Mesendoderm (in vitro differentiated cells): ENCODE results near the gene FAM120A.

ENCODE experiments used
- DNase-seq: peaks from one replicate; pipeline ENCODE4 v3.0.0; 2013
- H2AK5ac ChIP-seq: 2 replicates; pipeline ENCODE4 v1.6.1; 2013; ENCODE audit warnings: low read length, inconsistent platforms
- H2BK120ac ChIP-seq: 2 replicates; pipeline ENCODE4 v1.6.1; 2013; ENCODE audit warnings: low read depth, mild to moderate bottlenecking, low read length, moderate library complexity, mixed read lengths
- H2BK15ac ChIP-seq: replicated peaks from 2 replicates; pipeline ENCODE4 v1.6.1; 2013; ENCODE audit warnings: low read depth, mild to moderate bottlenecking, moderate library complexity
- H2BK5ac ChIP-seq: 2 replicates; pipeline ENCODE4 v1.6.1; 2013; ENCODE audit warnings: low read length, inconsistent platforms
- H3K18ac ChIP-seq: 2 replicates; pipeline ENCODE4 v1.6.1; 2013; ENCODE audit warnings: mild to moderate bottlenecking, low read length, mixed read lengths
- H3K23ac ChIP-seq: one replicate; pipeline ENCODE4 v1.6.1; 2013; ENCODE audit warnings: low read length
- H3K27ac ChIP-seq: 2 replicates; pipeline ENCODE4 v1.5.1; 2013; ENCODE audit warnings: low read depth, mild to moderate bottlenecking, inconsistent platforms, low read length, moderate library complexity
- H3K27me3 ChIP-seq: 2 replicates; pipeline ENCODE4 v1.6.1; 2013; ENCODE audit warnings: low read length, control low read depth, mild to moderate bottlenecking, inconsistent platforms; ENCODE audit not compliant: insufficient read depth, poor library complexity
- H3K36me3 ChIP-seq: 2 replicates; pipeline ENCODE4 v1.6.1; 2013; ENCODE audit warnings: low read length, inconsistent platforms; ENCODE audit not compliant: control insufficient read depth, insufficient read depth
- H3K4ac ChIP-seq: one replicate; pipeline ENCODE4 v1.6.1; 2013; ENCODE audit warnings: low read depth, mild to moderate bottlenecking, low read length, moderate library complexity
- H3K4me1 ChIP-seq: 2 replicates; pipeline ENCODE4 v1.6.1; 2013; ENCODE audit warnings: low read depth, low read length, inconsistent platforms; ENCODE audit not compliant: control insufficient read depth
- H3K4me2 ChIP-seq: 2 replicates; pipeline ENCODE4 v1.6.1; 2013; ENCODE audit warnings: low read length
- H3K4me3 ChIP-seq: 2 replicates; pipeline ENCODE4 v1.5.1; 2013; ENCODE audit warnings: mild to moderate bottlenecking, low read length
- H3K56ac ChIP-seq: one replicate; pipeline ENCODE4 v1.6.1; 2013; ENCODE audit warnings: low read length
- H3K79me1 ChIP-seq: 2 replicates; pipeline ENCODE4 v1.6.1; 2013; ENCODE audit warnings: low read length, inconsistent platforms
- H3K79me2 ChIP-seq: 2 replicates; pipeline ENCODE4 v1.6.1; 2013; ENCODE audit warnings: mild to moderate bottlenecking, low read length; ENCODE audit not compliant: control insufficient read depth, insufficient read depth
- H3K9ac ChIP-seq: 2 replicates; pipeline ENCODE4 v1.6.1; 2013; ENCODE audit warnings: low read length, inconsistent platforms
- H4K5ac ChIP-seq: one replicate; pipeline ENCODE4 v1.6.1; 2013; ENCODE audit warnings: low read length
- H4K8ac ChIP-seq: one replicate; pipeline ENCODE4 v1.6.1; 2013; ENCODE audit warnings: low read depth, mild to moderate bottlenecking, control low read depth, low read length, moderate library complexity
- WGBS: extraction: QIAGEN DNeasy Blood & Tissue Kit; methylation state at CpG from one replicate; pipeline ENCODE4 v1.1.7; 2013; ENCODE audit warnings: low lambda C conversion rate, missing lambda C conversion rate; ENCODE audit not compliant: insufficient coverage; ENCODE audit errors: extremely low coverage; 5-methylcytosine and 5-hydroxymethylcytosine counted together

FAM120A gene

DNA sequence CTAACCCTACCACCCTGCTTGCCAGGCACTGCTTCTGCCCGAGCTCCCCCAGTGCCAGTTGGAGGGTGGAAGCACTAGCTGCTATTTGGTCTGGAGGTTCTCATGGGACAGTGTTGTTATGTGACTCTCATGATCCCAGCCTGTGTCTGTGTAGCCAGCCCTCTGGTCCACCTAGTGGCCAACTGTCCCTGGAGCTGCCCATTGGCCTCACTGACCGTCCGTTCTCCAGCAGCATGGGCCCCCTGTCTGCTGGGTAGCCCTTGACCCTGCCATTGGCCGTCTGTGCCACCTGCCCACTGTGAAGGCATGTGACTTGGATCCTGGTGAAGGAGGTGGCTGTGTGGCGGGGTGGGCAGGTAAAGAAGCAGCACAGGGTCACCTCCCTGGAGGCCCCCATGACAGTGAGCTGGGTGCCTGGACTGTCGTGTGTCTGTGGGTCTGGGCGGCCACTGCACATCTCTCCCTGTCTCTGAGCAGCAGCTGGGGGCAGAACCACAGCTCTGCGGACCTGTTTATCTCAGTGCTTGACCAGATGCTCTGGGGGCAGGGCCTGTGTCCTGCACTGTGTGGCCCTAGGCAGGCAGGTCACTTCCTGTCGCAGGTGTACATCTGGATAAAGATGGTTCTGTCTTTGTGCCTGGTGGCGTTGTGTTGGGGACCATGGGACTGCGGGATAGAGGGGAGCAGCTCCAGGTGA lies 136.3 kb downstream of the FAM120A start:
- no peak overlapping the region for H3K18ac ChIP-seq
- H3K4me3 ChIP-seq = no peak overlapping the region
- no peak overlapping the region for H3K23ac ChIP-seq
- peak; percentile 8 for DNase-seq
- H3K36me3 ChIP-seq = no peaks in the 10 kb centered on the region
- no CpG with 5 or more reads among the region's 11 CpGs for WGBS
- no peak overlapping the region for H4K5ac ChIP-seq
- H3K9ac ChIP-seq = no peak overlapping the region
- no peak overlapping the region for H2AK5ac ChIP-seq
- H4K8ac ChIP-seq = no peak overlapping the region
- H3K56ac ChIP-seq = no peak overlapping the region
- H3K4me2 ChIP-seq = no peak overlapping the region
- H3K27me3 ChIP-seq = no peaks in the 10 kb centered on the region
- peaks cover 12% of the 10 kb centered on the region for H3K79me1 ChIP-seq
- H2BK120ac ChIP-seq = no peak overlapping the region
- no peak overlapping the region for H2BK5ac ChIP-seq
- no peak overlapping the region for H3K27ac ChIP-seq
- H3K79me2 ChIP-seq = no peaks in the 10 kb centered on the region
- no peak overlapping the region for H2BK15ac ChIP-seq
- no peaks in the 10 kb centered on the region for H3K4me1 ChIP-seq
- no peak overlapping the region for H3K4ac ChIP-seq

DNA sequence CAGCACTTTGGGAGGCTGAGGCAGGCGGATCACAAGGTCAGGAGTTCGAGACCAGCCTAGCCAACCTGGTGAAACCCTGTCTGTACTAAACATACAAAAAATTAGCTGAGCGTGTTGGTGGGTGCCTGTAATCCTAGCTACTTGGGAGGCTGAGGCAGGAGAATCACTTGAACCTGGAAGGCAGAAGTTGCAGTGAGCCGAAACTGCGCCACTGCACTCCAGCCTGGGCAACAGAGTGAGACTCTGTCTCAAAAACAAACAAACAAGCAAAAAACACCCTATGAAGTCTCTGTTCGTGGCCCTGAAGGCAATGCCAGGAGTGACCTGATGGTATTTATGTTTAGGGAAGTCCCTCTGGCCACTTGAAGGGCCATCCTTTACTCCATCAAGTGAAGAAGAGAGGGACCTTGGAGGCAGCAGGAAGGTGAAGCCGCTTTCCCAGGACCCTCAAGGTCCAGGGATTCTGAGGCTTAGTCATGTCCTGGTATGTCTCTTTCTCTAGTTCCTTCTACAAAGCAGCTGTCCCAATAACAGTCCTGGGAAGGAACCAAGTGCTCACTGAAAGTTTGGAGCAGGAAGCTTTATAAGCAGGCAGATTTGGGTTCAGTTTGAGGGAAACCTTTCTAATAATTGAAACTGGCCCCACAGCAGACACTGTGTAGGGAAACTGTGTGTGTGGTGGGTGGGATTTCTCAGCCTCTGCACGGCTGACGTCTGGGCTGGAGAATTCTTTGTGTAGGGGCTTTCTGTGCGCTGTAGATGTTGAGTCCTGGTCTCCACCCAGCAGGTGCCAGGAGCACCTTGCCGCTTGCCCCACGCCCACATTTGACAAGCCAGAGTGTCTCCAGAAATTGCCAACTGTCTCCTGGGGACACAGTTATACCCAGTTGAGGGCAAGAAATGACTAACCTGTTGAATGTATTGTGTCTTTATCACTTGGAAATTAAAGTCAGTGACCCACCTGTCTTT lies 137.4 kb downstream of the FAM120A start:
- no peak overlapping the region for H3K9ac ChIP-seq
- no peak overlapping the region for H2BK120ac ChIP-seq
- H2BK15ac ChIP-seq = no peak overlapping the region
- WGBS = no CpG with 5 or more reads among the region's 12 CpGs
- H3K4ac ChIP-seq = no peak overlapping the region
- H3K27me3 ChIP-seq = no peaks in the 10 kb centered on the region
- H3K23ac ChIP-seq = no peak overlapping the region
- H3K36me3 ChIP-seq = no peaks in the 10 kb centered on the region
- no peak overlapping the region for H3K56ac ChIP-seq
- no peak overlapping the region for H3K4me2 ChIP-seq
- DNase-seq = no peak
- H4K5ac ChIP-seq = no peak overlapping the region
- no peak overlapping the region for H3K4me3 ChIP-seq
- H3K79me2 ChIP-seq = no peaks in the 10 kb centered on the region
- no peaks in the 10 kb centered on the region for H3K4me1 ChIP-seq
- peaks cover 12% of the 10 kb centered on the region for H3K79me1 ChIP-seq
- H2BK5ac ChIP-seq = no peak overlapping the region
- H3K18ac ChIP-seq = no peak overlapping the region
- H2AK5ac ChIP-seq = no peak overlapping the region
- no peak overlapping the region for H3K27ac ChIP-seq
- no peak overlapping the region for H4K8ac ChIP-seq

DNA sequence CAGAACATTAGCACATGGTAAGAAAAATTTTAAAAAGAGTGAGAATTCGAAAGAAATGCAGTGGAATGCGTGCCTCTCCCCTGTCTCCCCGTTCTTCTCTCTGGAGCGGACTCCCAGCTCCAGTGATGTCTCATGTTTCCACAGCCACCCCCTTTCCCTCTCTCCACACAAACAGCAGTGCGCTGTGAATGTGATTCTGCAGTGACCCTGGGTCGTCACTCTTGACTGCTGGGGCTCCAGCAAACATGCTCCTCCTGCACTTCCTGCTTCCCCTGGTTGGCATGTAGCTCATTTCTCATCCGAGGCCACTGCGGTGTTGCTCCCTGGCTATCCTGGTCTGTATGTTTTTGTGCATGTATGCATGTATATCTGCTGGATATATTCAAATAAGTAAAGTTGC lies 138.2 kb downstream of the FAM120A start:
- Histone ChIP-seq H3K23ac (no peak overlapping the region), H2BK15ac (no peak overlapping the region), H4K5ac (no peak overlapping the region), H3K9ac (no peak overlapping the region), H3K27me3 (no peaks in the 10 kb centered on the region), H3K4me2 (no peak overlapping the region), H2AK5ac (no peak overlapping the region), H3K56ac (no peak overlapping the region), H3K4me3 (no peak overlapping the region), H3K27ac (no peak overlapping the region), H3K18ac (no peak overlapping the region), H3K4me1 (no peaks in the 10 kb centered on the region), H3K36me3 (no peaks in the 10 kb centered on the region), H4K8ac (no peak overlapping the region), H3K79me2 (peaks cover 3% of the 10 kb centered on the region), H3K79me1 (peaks cover 16% of the 10 kb centered on the region), H2BK120ac (no peak overlapping the region), H3K4ac (no peak overlapping the region), H2BK5ac (no peak overlapping the region)
- WGBS = no CpG with 5 or more reads among the region's 8 CpGs
- DNase-seq = peak; percentile 13

DNA sequence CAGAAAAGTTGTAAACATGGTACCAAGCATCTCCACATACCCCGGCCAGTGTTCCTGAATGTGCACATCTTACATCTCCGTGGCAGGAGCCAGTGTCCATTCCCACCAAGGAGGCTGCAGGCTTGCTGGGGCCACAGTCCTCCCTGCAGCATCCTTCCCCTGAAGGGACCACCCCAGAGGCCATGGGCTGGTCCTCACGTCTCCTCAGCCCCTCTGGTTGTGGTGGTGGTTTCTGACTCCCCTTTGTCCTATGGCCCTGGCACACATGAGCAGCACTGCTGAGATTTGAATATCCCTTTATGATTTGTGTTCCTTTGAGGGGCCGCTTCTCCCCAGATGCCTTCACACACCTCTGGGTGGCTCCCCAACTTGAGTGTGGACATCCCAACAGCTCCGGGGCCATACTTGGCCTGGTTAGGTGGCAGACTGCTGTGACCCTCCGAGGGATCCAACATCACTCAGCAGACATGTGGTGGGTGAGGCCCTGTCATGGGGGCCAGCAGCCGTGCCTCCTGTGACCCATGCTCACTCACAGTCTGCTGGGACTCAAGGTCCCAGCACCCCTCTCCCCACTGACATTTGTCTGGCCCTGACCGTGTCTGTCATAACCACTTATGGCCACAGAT lies 139.2 kb downstream of the FAM120A start:
- Histone ChIP-seq H4K5ac (no peak overlapping the region), H3K4me3 (no peak overlapping the region), H2BK15ac (no peak overlapping the region), H4K8ac (no peak overlapping the region), H3K27ac (no peak overlapping the region), H3K36me3 (no peaks in the 10 kb centered on the region), H2BK5ac (no peak overlapping the region), H3K18ac (no peak overlapping the region), H3K9ac (no peak overlapping the region), H2AK5ac (no peak overlapping the region), H3K79me1 (peaks cover 14% of the 10 kb centered on the region), H3K4me2 (no peak overlapping the region), H3K27me3 (no peaks in the 10 kb centered on the region), H3K4me1 (no peaks in the 10 kb centered on the region), H3K23ac (no peak overlapping the region), H3K4ac (no peak overlapping the region), H2BK120ac (no peak overlapping the region), H3K56ac (no peak overlapping the region), H3K79me2 (peaks cover 3% of the 10 kb centered on the region)
- WGBS = no CpG with 5 or more reads among the region's 8 CpGs
- DNase-seq = no peak

DNA sequence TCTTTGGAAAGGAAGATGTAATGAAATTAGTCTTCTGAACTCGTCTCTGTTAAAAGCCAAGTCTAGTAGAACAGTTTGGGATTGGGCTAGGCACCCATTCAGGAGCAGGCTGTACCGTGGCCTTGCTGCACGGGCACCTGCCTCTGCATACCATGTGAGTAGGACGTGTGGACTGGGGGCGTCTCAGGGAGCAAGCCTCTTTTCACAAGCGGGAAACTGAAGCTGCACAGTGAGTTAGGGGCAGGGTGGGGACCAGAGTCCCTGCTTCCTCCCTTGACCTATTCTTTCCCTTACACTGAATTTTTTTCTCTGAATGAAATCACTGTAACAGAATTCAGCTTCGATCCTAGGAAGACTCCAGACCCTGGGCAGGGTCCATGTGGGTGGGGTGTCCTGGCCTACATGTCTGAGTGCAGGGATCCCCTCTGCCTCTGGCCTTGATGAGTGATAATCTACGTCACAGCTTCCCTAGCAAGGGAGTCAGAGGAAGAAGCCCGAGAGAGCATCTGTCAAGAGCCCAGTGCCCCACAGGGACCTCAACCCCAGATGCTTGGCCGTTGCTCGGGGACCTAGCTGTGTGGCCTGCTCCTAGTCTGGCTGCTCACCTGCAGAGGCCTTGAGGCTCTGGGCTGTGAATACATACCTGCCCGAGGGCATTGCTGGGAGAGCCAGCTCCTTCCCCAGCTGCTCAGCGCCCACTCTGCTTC lies 140.0 kb downstream of the FAM120A start:
- no peak overlapping the region for H3K23ac ChIP-seq
- no peak overlapping the region for H3K9ac ChIP-seq
- H3K56ac ChIP-seq = no peak overlapping the region
- no peak overlapping the region for H3K18ac ChIP-seq
- H3K79me1 ChIP-seq = peaks cover 13% of the 10 kb centered on the region
- H3K27ac ChIP-seq = no peak overlapping the region
- no peak overlapping the region for H3K4me2 ChIP-seq
- no peak overlapping the region for H4K5ac ChIP-seq
- H2BK15ac ChIP-seq = no peak overlapping the region
- peaks cover 3% of the 10 kb centered on the region for H3K79me2 ChIP-seq
- H3K4me1 ChIP-seq = no peaks in the 10 kb centered on the region
- no peak overlapping the region for H2BK5ac ChIP-seq
- no peak overlapping the region for H2AK5ac ChIP-seq
- H4K8ac ChIP-seq = no peak overlapping the region
- H3K4me3 ChIP-seq = no peak overlapping the region
- no peaks in the 10 kb centered on the region for H3K36me3 ChIP-seq
- H3K4ac ChIP-seq = no peak overlapping the region
- no peaks in the 10 kb centered on the region for H3K27me3 ChIP-seq
- H2BK120ac ChIP-seq = no peak overlapping the region
- DNase-seq = peak; percentile 15
- WGBS = no CpG with 5 or more reads among the region's 13 CpGs
